Ecto neural progenitor cell (in vitro differentiated cells): ENCODE measurements around the gene SLCO3A1.
"Not testable (repeated sequence)": the region's sequence is repeated elsewhere in the genome, so short reads cannot be mapped to it uniquely, and the experiment has no call there.

Experiments
- DNase-seq: peaks from one replicate; pipeline ENCODE4 v3.0.0-alpha.2; 2018; ENCODE audit warnings: low spot score

The SLCO3A1 gene

GRCh38 chr15:91940496-91941381 lies 87.2 kb downstream of the SLCO3A1 start:
- DNase-seq = no peak

GRCh38 chr15:91941871-91942658 lies 88.6 kb downstream of the SLCO3A1 start:
- DNase-seq = no peak

GRCh38 chr15:91942720-91943394 lies 89.3 kb downstream of the SLCO3A1 start:
- DNase-seq = no peak

- no peak for DNase-seq
These were observed 90.8 kb downstream of the SLCO3A1 start for GRCh38 chr15:91944331-91944730.

- DNase-seq = no peak
These were observed 91.9 kb downstream of the SLCO3A1 start for GRCh38 chr15:91945385-91945784.

GRCh38 chr15:91946075-91946474 lies 92.6 kb downstream of the SLCO3A1 start:
- no peak for DNase-seq

- no peak for DNase-seq
These were observed 93.2 kb downstream of the SLCO3A1 start for GRCh38 chr15:91946581-91947292.

GRCh38 chr15:91947293-91947679 lies 93.8 kb downstream of the SLCO3A1 start:
- DNase-seq = no peak

GRCh38 chr15:91947683-91948608 lies 94.4 kb downstream of the SLCO3A1 start:
- no peak for DNase-seq

- DNase-seq = no peak
These were observed 95.9 kb downstream of the SLCO3A1 start for GRCh38 chr15:91949361-91949760.

- no peak for DNase-seq
These were observed 96.5 kb downstream of the SLCO3A1 start for GRCh38 chr15:91950054-91950453.

GRCh38 chr15:91950631-91951329 lies 97.3 kb downstream of the SLCO3A1 start:
- DNase-seq = no peak

- no peak for DNase-seq
These were observed 98.7 kb downstream of the SLCO3A1 start for GRCh38 chr15:91952216-91952615.

- DNase-seq = no peak
These were observed 99.9 kb downstream of the SLCO3A1 start for GRCh38 chr15:91953432-91953831.

- no peak for DNase-seq
These were observed 100.8 kb downstream of the SLCO3A1 start for GRCh38 chr15:91954292-91954691.

GRCh38 chr15:91956026-91956723 lies 102.7 kb downstream of the SLCO3A1 start:
- DNase-seq = no peak

GRCh38 chr15:91961357-91961756 lies 107.8 kb downstream of the SLCO3A1 start:
- no peak for DNase-seq

- DNase-seq = not testable (repeated sequence)
These were observed 110.2 kb downstream of the SLCO3A1 start for GRCh38 chr15:91963747-91964146.

GRCh38 chr15:91965501-91966193 lies 112.1 kb downstream of the SLCO3A1 start:
- DNase-seq = no peak
